ENCODE data around the gene PRODH2. TPM values are rescaled to one million over a fixed set of nuclear protein-coding genes. Genes with fewer than 3 reads are reported as not detected.

PRODH2 gene
- total and polyA plus RNA-seq, 2 of the 13 experiments (the other 11 are each of a cell fraction or from before 2014, with no cell fraction given): 86.7 to 118 TPM

- no peak overlapping the region for H2AFZ ChIP-seq (ENCODE audit: low read length)
- H3K4me2 ChIP-seq (ENCODE audit: low read depth, low read length): no peak overlapping the region
- WGBS (ENCODE audit: low lambda C conversion rate): 62% methylated on average over 9 of the region's 9 CpGs
- intact Hi-C loops (cut with micrococcal nuclease; ENCODE audit: unreplicated experiment): loop anchor here (10.0 kb wide), 1 partner anchor 122 kb away; no protein-coding TSS in a partner anchor
- peaks cover 6% of the 10 kb centered on the region for H3K79me2 ChIP-seq (ENCODE audit: insufficient read depth, low read length)
- FAIRE-seq: no peak
- ChIA-PET POLR2A (interaction anchor here (1.2 kb wide), 1 partner anchor 20 kb away, joined by 3 read pairs; no protein-coding TSS in a partner anchor), CTCF (ENCODE audit: low intra/inter-chr PET ratio, low total read pairs) (no interaction called here)
- no peak overlapping the region for H3K9ac ChIP-seq (ENCODE audit: insufficient read depth, low read depth, low read length)
- no peak overlapping the region for H3K4me3 ChIP-seq (replicated peaks in 1 of 3; ENCODE audit: insufficient read depth in 1 of 3, low read depth in 2 of 3, low read length in 3 of 3)
- H4K20me1 ChIP-seq (ENCODE audit: insufficient read depth, low read length): no peaks in the 10 kb centered on the region
- no peak for DNase-seq (ENCODE audit: low spot score)
- in situ Hi-C loops (cut with HindIII; ENCODE audit: extremely low pct_ligation_motif_present, low pct_unique_long_range_greater_than_20kb): loop anchor here (10.0 kb wide), 1 partner anchor 122 kb away; no protein-coding TSS in a partner anchor
- no peak overlapping the region for H3K27ac ChIP-seq (ENCODE audit: extremely low read length, insufficient read depth, low read length)
- no peaks in the 10 kb centered on the region for H3K36me3 ChIP-seq (replicated peaks in 1 of 2; ENCODE audit: control insufficient read depth in 1 of 2, insufficient read depth in 2 of 2, low read length in 2 of 2)
- peaks cover 55% of the 10 kb centered on the region for H3K4me1 ChIP-seq (ENCODE audit: insufficient read depth, low read length)
- no peak for TF ChIP-seq AGO2 (optimal IDR thresholded peaks at IDR 0.05; ENCODE audit: low read depth, low read length)
- TF ChIP-seq ZIK1 (CRISPR knock-in tag; IDR thresholded peaks at IDR 0.05; ENCODE audit: borderline replicate concordance, low read depth): no peak
- TF ChIP-seq TBP (CRISPR knock-in tag; IDR thresholded peaks at IDR 0.05): no peak
- TF ChIP-seq ONECUT2 (CRISPR knock-in tag; IDR thresholded peaks at IDR 0.05): no peak
- no TSS peak for BruUV-seq (replicated peaks)
- no peaks in the 10 kb centered on the region for H3K9me3 ChIP-seq (ENCODE audit: low read length)
- ATAC-seq: no peak
- H3K27me3 ChIP-seq (ENCODE audit: control insufficient read depth in 1 of 2, insufficient read depth in 2 of 2, low read length in 2 of 2): no peaks in the 10 kb centered on the region; a peak in 2 of 5 replicates
These were observed 4.2 kb upstream of the PRODH2 start for GRCh38 chr19:35816846-35817245.

- Histone ChIP-seq H4K20me1 (ENCODE audit: insufficient read depth, low read length) (no peaks in the 10 kb centered on the region), H2AFZ (ENCODE audit: low read length) (no peak overlapping the region), H3K4me1 (ENCODE audit: insufficient read depth, low read length) (peaks cover 55% of the 10 kb centered on the region), H3K4me2 (ENCODE audit: low read depth, low read length) (0 out of 2 replicates have a peak overlapping the region, but pooled peaks have one; percentile 36), H3K4me3 (replicated peaks in 1 of 3; ENCODE audit: insufficient read depth in 1 of 3, low read depth in 2 of 3, low read length in 3 of 3) (no peak overlapping the region), H3K79me2 (ENCODE audit: insufficient read depth, low read length) (peaks cover 12% of the 10 kb centered on the region), H3K27me3 (ENCODE audit: control insufficient read depth in 1 of 2, insufficient read depth in 2 of 2, low read length in 2 of 2) (no peaks in the 10 kb centered on the region; a peak in 1 of 5 replicates), H3K9ac (ENCODE audit: insufficient read depth, low read depth, low read length) (no peak overlapping the region), H3K27ac (ENCODE audit: extremely low read length, insufficient read depth, low read length) (no peak overlapping the region), H3K36me3 (replicated peaks in 1 of 2; ENCODE audit: control insufficient read depth in 1 of 2, insufficient read depth in 2 of 2, low read length in 2 of 2) (no peaks in the 10 kb centered on the region), H3K9me3 (ENCODE audit: low read length) (no peaks in the 10 kb centered on the region)
- in situ Hi-C loops (cut with HindIII; ENCODE audit: extremely low pct_ligation_motif_present, low pct_unique_long_range_greater_than_20kb): loop anchor here (10.0 kb wide), 1 partner anchor 121 kb away; no protein-coding TSS in a partner anchor
- ATAC-seq: no peak
- no peak for DNase-seq (ENCODE audit: low spot score)
- TF ChIP-seq SIN3A (IDR thresholded peaks at IDR 0.05; ENCODE audit: borderline replicate concordance, low read depth, low read length): no peak
- TF ChIP-seq ATF3 (CRISPR knock-in tag; IDR thresholded peaks at IDR 0.05): no peak
- TF ChIP-seq GATAD1 (CRISPR knock-in tag; IDR thresholded peaks at IDR 0.05): no peak
- no peak for TF ChIP-seq NFRKB (IDR thresholded peaks at IDR 0.05)
- TF ChIP-seq ZFP91 (CRISPR knock-in tag; IDR thresholded peaks at IDR 0.05; ENCODE audit: borderline replicate concordance): no peak
- TF ChIP-seq FIP1L1 (IDR thresholded peaks at IDR 0.05; ENCODE audit: borderline replicate concordance, insufficient read depth, low read depth, low read length): no peak
- no peak for TF ChIP-seq SRY (CRISPR knock-in tag; IDR thresholded peaks at IDR 0.05)
- TF ChIP-seq MBNL3 (CRISPR knock-in tag; conservative IDR thresholded peaks at IDR 0.05): no peak
- no peak for FAIRE-seq
- intact Hi-C loops (cut with micrococcal nuclease; ENCODE audit: unreplicated experiment): loop anchor here (10.0 kb wide), 1 partner anchor 121 kb away; no protein-coding TSS in a partner anchor
- WGBS (ENCODE audit: low lambda C conversion rate): 15% methylated on average over 6 of the region's 6 CpGs
- ChIA-PET POLR2A (interaction anchor here (1.2 kb wide), 1 partner anchor 20 kb away, joined by 3 read pairs; no protein-coding TSS in a partner anchor), CTCF (ENCODE audit: low intra/inter-chr PET ratio, low total read pairs) (no interaction called here)
- BruUV-seq (replicated peaks): no TSS peak
These were observed 3.6 kb upstream of the PRODH2 start for GRCh38 chr19:35816262-35816661.
